Thyroid gland (tissue), 4 donors: ENCODE data around the gene GAL3ST2. TPM values are rescaled to one million over a fixed set of nuclear protein-coding genes. Genes with fewer than 3 reads are reported as not detected.
A peak's percentile ranks its signal among the peaks of the same experiment; 100 is the strongest.

Source experiments
- DNase-seq, 2 donors: peaks; one replicate each; pipeline ENCODE4 v3.0.0-alpha.2; 2019
- H3K27ac ChIP-seq, 3 donors: fragments of 200-600 bp; sonication (generic); 1 replicate in 2 of 3; 2 replicates in 1 of 3; pipeline ENCODE4 v1.5.1; 2016 to 2019; ENCODE audit warnings: mild to moderate bottlenecking in 1 of 3, moderate library complexity in 1 of 3
- H3K27me3 ChIP-seq: fragments of 200-600 bp; sonication (generic); one replicate; pipeline ENCODE4 v1.5.1; 2019
- H3K36me3 ChIP-seq, 2 donors: fragments of 200-600 bp; sonication (generic); one replicate each; pipeline ENCODE4 v1.5.1; 2016 to 2019
- H3K4me1 ChIP-seq, 2 donors: fragments of 200-600 bp; sonication (generic); one replicate each; pipeline ENCODE4 v1.5.1; 2017 to 2019
- H3K4me3 ChIP-seq, 3 donors: fragments of 200-600 bp; sonication (generic); replicated peaks in 1 of 3; 1 replicate in 2 of 3; 2 replicates in 1 of 3; pipeline ENCODE4 v1.5.1; 2016; ENCODE audit warnings: mild to moderate bottlenecking in 1 of 3
- H3K9me3 ChIP-seq: fragments of 200-600 bp; sonication (generic); one replicate; pipeline ENCODE4 v1.5.1; 2017
- CTCF ChIP-seq, 6 experiments: fragments of 200-600 bp in 3 of 6; fragments of 450-650 bp in 3 of 6; sonication (generic) in 3 of 6; IDR thresholded peaks; one replicate each; pipeline ENCODE4 v1.5.1; 2016 to 2019; ENCODE audit warnings: antibody characterized with exemption in 6 of 6, mild to moderate bottlenecking in 2 of 6, inconsistent platforms in 1 of 6, moderate library complexity in 1 of 6
- POLR2A ChIP-seq, 2 donors: fragments of 450-650 bp; IDR thresholded peaks; one replicate each; pipeline ENCODE4 v1.6.1; 2017; ENCODE audit warnings: antibody characterized with exemption in 2 of 2, mild to moderate bottlenecking in 2 of 2, moderate library complexity in 1 of 2
- WGBS, 2 donors: methylation state at CpG; one replicate each; pipeline ENCODE4 v1.1.5; 2017; 5-methylcytosine and 5-hydroxymethylcytosine counted together
- intact Hi-C: fragments of 100-400 bp; cut with DNase I; formaldehyde crosslinking; loops from one replicate; pipeline ENCODE4 v1.15.1; 2023
- total RNA-seq, 4 donors: library from RNA; depleted of rRNA; stranded (reverse); fragments of >200 nt; gene quantifications; one replicate each; pipeline ENCODE4 v1.2.3, GENCODE V29; 2016

Gene GAL3ST2
- total RNA-seq, 4 donors from 2014 or later, result not detected

GRCh38 chr2:241768850-241769249, 7.8 kb upstream of the GAL3ST2 start:
- intact Hi-C loops, result no loop called here

GRCh38 chr2:241769819-241770184, 6.8 kb upstream of the GAL3ST2 start:
- TF ChIP-seq POLR2A (IDR thresholded peaks at IDR 0.05) (no peak), CTCF (IDR thresholded peaks at IDR 0.05) (no peak)
- Histone ChIP-seq H3K27me3 (no peaks in the 10 kb centered on the region), H3K36me3 (no peaks in the 10 kb centered on the region), H3K4me1 (peaks cover 0 to 9% of the 10 kb centered on the region in 2 donors), H3K9me3 (no peaks in the 10 kb centered on the region), H3K27ac (no peak overlapping the region), H3K4me3 (no peak overlapping the region)
- intact Hi-C loops, result no loop called here
- no peak for DNase-seq
- 93 to 94% methylated on average over 3 to 6 of the region's 13 CpGs for WGBS, 2 donors

More at GRCh38 chr2:241768850-241769249, 7.8 kb upstream of the GAL3ST2 start:
- Histone ChIP-seq H3K36me3 (peaks cover 0 to 5% of the 10 kb centered on the region in 2 donors), H3K9me3 (no peaks in the 10 kb centered on the region), H3K27ac (no peak overlapping the region), H3K4me1 (peaks cover 0 to 9% of the 10 kb centered on the region in 2 donors), H3K27me3 (no peaks in the 10 kb centered on the region), H3K4me3 (no peak overlapping the region)
- TF ChIP-seq CTCF (IDR thresholded peaks at IDR 0.05) (no peak), POLR2A (IDR thresholded peaks at IDR 0.05) (no peak)
- DNase-seq, result no peak
- 91 to 94% methylated on average over 2 to 7 of the region's 11 CpGs for WGBS, 2 donors

- no peak overlapping the region for H3K4me3 ChIP-seq
- intact Hi-C loops, result no loop called here
- H3K9me3 ChIP-seq, result no peaks in the 10 kb centered on the region
- peaks cover 0 to 9% of the 10 kb centered on the region in 2 donors for H3K4me1 ChIP-seq
- H3K36me3 ChIP-seq, result no peaks in the 10 kb centered on the region
- no peaks in the 10 kb centered on the region for H3K27me3 ChIP-seq
- no peak for DNase-seq
- WGBS, 2 donors, result 44 to 76% methylated on average over 7 to 19 of the region's 27 CpGs
- TF ChIP-seq POLR2A (IDR thresholded peaks at IDR 0.05), result no peak
- no peak for TF ChIP-seq CTCF (IDR thresholded peaks at IDR 0.05)
- no peak overlapping the region for H3K27ac ChIP-seq
These were observed 6.3 kb upstream of the GAL3ST2 start for GRCh38 chr2:241770185-241770935.

- intact Hi-C loops, result no loop called here
- no peak for TF ChIP-seq POLR2A (IDR thresholded peaks at IDR 0.05)
- TF ChIP-seq CTCF (IDR thresholded peaks at IDR 0.05), result no peak
- no peaks in the 10 kb centered on the region for H3K9me3 ChIP-seq
- no peaks in the 10 kb centered on the region for H3K36me3 ChIP-seq
- DNase-seq, result no peak
- H3K4me1 ChIP-seq, result peaks cover 0 to 9% of the 10 kb centered on the region in 2 donors
- H3K27me3 ChIP-seq, result no peaks in the 10 kb centered on the region
- H3K27ac ChIP-seq, result no peak overlapping the region
- H3K4me3 ChIP-seq, result no peak overlapping the region
- 92 to 93% methylated on average over 6 to 12 of the region's 12 CpGs for WGBS, 2 donors
These were observed 5.7 kb upstream of the GAL3ST2 start for GRCh38 chr2:241770936-241771285.

GRCh38 chr2:241771286-241772062, 5.1 kb upstream of the GAL3ST2 start:
- DNase-seq, result peak; percentile 14 to 17
- TF ChIP-seq CTCF (IDR thresholded peaks at IDR 0.05), result no peak
- TF ChIP-seq POLR2A (IDR thresholded peaks at IDR 0.05), result no peak
- intact Hi-C loops, result no loop called here
- Histone ChIP-seq H3K27ac (no peak overlapping the region), H3K27me3 (no peaks in the 10 kb centered on the region), H3K9me3 (no peaks in the 10 kb centered on the region), H3K4me1 (peaks cover 0 to 9% of the 10 kb centered on the region in 2 donors), H3K36me3 (no peaks in the 10 kb centered on the region), H3K4me3 (no peak overlapping the region)
- WGBS, 2 donors, result 54 to 57% methylated on average over 24 to 33 of the region's 38 CpGs
